ENCODE data around the gene MAP3K7CL. TPM values are rescaled to one million over a fixed set of nuclear protein-coding genes. Genes with fewer than 3 reads are reported as not detected.
A peak's percentile ranks its signal among the peaks of the same experiment; 100 is the strongest.

Gene MAP3K7CL
- total RNA-seq, 4 donors from 2014 or later = 1.5 to 2.6 (median 2.2) TPM

DNA sequence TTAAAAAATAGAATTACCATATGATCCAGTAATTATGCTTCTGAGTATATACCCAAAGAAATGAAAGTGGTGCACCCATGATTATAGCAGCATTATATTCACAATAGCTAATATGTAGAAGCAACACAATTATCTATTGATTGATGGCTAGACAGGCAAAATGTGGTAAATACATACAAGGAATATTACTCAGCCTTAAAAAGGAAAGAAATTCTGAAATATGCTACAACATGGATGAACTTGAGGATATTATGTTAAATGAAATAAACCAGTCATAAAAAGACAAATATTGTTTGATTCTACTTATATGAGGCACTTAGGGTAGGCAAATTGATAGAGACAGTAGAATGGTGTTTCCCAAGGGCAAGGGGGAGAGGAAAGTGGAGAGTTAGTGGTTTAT is 80.8 kb downstream of the MAP3K7CL start:
- no peaks in the 10 kb centered on the region for H3K27me3 ChIP-seq

GRCh38 chr21:29212446-29212845 is 82.0 kb downstream of the MAP3K7CL start:
- Histone ChIP-seq H3K4me1 (peaks cover 0 to 8% (median 3%) of the 10 kb centered on the region in 3 donors), H3K4me3 (no peak overlapping the region), H3K9me3 (no peaks in the 10 kb centered on the region), H3K36me3 (no peaks in the 10 kb centered on the region), H3K27me3 (no peaks in the 10 kb centered on the region), H3K27ac (no peak overlapping the region)
- 60 to 96% methylated on average over 1 to 4 of the region's 7 CpGs for WGBS, 2 donors (ENCODE audit: low coverage in 1 of 2)
- no peak for ATAC-seq
- no peak for TF ChIP-seq POLR2AphosphoS5 (IDR thresholded peaks at IDR 0.05)
- no peak for TF ChIP-seq POLR2A (IDR thresholded peaks at IDR 0.05)
- no peak for TF ChIP-seq EP300 (IDR thresholded peaks at IDR 0.05)

More for the DNA sequence above, 80.8 kb downstream of the MAP3K7CL start:
- no peak for ATAC-seq
- no peak for TF ChIP-seq POLR2AphosphoS5 (IDR thresholded peaks at IDR 0.05)
- TF ChIP-seq, protein P1, sequence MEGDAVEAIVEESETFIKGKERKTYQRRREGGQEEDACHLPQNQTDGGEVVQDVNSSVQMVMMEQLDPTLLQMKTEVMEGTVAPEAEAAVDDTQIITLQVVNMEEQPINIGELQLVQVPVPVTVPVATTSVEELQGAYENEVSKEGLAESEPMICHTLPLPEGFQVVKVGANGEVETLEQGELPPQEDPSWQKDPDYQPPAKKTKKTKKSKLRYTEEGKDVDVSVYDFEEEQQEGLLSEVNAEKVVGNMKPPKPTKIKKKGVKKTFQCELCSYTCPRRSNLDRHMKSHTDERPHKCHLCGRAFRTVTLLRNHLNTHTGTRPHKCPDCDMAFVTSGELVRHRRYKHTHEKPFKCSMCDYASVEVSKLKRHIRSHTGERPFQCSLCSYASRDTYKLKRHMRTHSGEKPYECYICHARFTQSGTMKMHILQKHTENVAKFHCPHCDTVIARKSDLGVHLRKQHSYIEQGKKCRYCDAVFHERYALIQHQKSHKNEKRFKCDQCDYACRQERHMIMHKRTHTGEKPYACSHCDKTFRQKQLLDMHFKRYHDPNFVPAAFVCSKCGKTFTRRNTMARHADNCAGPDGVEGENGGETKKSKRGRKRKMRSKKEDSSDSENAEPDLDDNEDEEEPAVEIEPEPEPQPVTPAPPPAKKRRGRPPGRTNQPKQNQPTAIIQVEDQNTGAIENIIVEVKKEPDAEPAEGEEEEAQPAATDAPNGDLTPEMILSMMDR (IDR thresholded peaks at IDR 0.05) = no peak
- TF ChIP-seq POLR2A (IDR thresholded peaks at IDR 0.05) = no peak
- TF ChIP-seq EP300 (IDR thresholded peaks at IDR 0.05) = no peak
- no peaks in the 10 kb centered on the region for H3K36me3 ChIP-seq
- no peaks in the 10 kb centered on the region for H3K9me3 ChIP-seq
- no peak overlapping the region for H3K4me3 ChIP-seq
- H3K27ac ChIP-seq = no peak overlapping the region
- H3K4me1 ChIP-seq = peaks cover 0 to 8% (median 3%) of the 10 kb centered on the region in 3 donors

- no peak overlapping the region for H3K27ac ChIP-seq
- no peaks in the 10 kb centered on the region for H3K27me3 ChIP-seq
- peaks cover 0 to 5% (median 3%) of the 10 kb centered on the region in 3 donors for H3K4me1 ChIP-seq
- TF ChIP-seq, protein P1 (IDR thresholded peaks at IDR 0.05) = no peak
- no peak for TF ChIP-seq POLR2AphosphoS5 (IDR thresholded peaks at IDR 0.05)
- TF ChIP-seq POLR2A (IDR thresholded peaks at IDR 0.05) = no peak
- TF ChIP-seq EP300 (IDR thresholded peaks at IDR 0.05) = no peak
- no peak overlapping the region for H3K4me3 ChIP-seq
- 80 to 100% methylated on average over 1 of the region's 2 CpGs for WGBS, 2 donors (ENCODE audit: low coverage in 1 of 2)
- ATAC-seq = no peak
- no peaks in the 10 kb centered on the region for H3K36me3 ChIP-seq
- H3K9me3 ChIP-seq = no peaks in the 10 kb centered on the region
These were observed 83.3 kb downstream of the MAP3K7CL start for GRCh38 chr21:29213513-29214385.

DNA sequence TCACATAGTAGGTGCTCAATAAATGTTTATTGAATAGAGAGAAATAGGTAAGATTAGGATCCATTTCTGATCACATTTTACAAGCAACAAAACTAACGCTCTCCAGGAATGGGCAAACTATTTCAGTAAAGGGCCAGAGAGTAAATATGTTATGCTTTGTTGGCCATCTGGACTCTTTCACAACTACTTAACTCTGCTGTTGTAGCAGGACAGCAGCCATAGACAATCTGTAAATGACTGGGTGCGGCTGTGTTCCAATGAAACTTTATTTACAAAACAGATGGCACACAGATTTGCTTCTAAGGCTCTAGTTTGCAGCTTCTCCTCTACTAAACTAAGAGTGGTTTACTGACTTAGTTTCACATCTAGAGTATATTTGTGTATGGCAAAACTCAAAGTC is 85.3 kb downstream of the MAP3K7CL start:
- no peak for ATAC-seq
- no peak for TF ChIP-seq POLR2AphosphoS5 (IDR thresholded peaks at IDR 0.05)
- no peak for TF ChIP-seq EP300 (IDR thresholded peaks at IDR 0.05)
- TF ChIP-seq, protein P1 (IDR thresholded peaks at IDR 0.05) = no peak
- TF ChIP-seq POLR2A (IDR thresholded peaks at IDR 0.05) = no peak

DNA sequence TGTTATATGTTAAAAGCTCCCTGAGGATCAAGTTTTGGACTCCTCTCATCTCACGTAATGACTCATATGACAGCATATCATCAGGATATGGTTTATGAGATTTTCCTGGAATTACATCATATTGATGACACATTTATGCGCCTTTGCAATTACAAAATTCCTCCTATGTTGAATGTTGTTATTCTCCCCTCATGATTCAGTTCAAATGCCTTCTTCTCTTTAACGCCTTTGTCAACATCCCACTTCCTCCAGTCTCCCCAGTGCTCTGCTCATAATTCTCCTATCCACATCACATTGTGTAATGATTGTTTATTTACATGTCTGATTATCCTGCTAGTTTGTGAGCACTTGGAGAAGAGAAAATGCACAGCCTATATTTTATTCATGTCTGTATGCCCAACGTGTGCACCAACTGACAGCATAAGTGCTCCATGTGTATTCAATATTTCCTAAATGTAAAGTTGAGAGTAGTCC is 87.4 kb downstream of the MAP3K7CL start:
- WGBS, 2 donors (ENCODE audit: low coverage in 1 of 2) = 49 to 58% methylated on average over 4 of the region's 4 CpGs
- Histone ChIP-seq H3K36me3 (no peaks in the 10 kb centered on the region), H3K27ac (no peak overlapping the region), H3K4me1 (no peaks in the 10 kb centered on the region), H3K4me3 (no peak overlapping the region), H3K27me3 (no peaks in the 10 kb centered on the region), H3K9me3 (no peaks in the 10 kb centered on the region)
- ATAC-seq = peak; percentile 61
- TF ChIP-seq POLR2AphosphoS5 (IDR thresholded peaks at IDR 0.05) (no peak), EP300 (IDR thresholded peaks at IDR 0.05) (no peak), POLR2A (IDR thresholded peaks at IDR 0.05) (no peak)
- TF ChIP-seq, protein P1 (IDR thresholded peaks at IDR 0.05) = no peak

More for the DNA sequence above, 85.3 kb downstream of the MAP3K7CL start:
- H3K9me3 ChIP-seq = no peaks in the 10 kb centered on the region
- WGBS, 2 donors (ENCODE audit: low coverage in 1 of 2) = 19 to 51% methylated on average over 2 of the region's 2 CpGs
- H3K27ac ChIP-seq = no peak overlapping the region
- no peaks in the 10 kb centered on the region for H3K36me3 ChIP-seq
- no peaks in the 10 kb centered on the region for H3K27me3 ChIP-seq
- H3K4me3 ChIP-seq = no peak overlapping the region
- H3K4me1 ChIP-seq = no peaks in the 10 kb centered on the region
